Stimulated activated naive B cell treated with anti-CD40 and anti-IgM and Interleukin-4, amounts not matched to agents 10 μg/mL and 1 μg/mL and 100 μg/mL, for 72 hours (primary cell): ENCODE results near the gene PTPRE.

ENCODE experiments used
- ATAC-seq, 2 donors: fragments of 150-1000 bp; cut with Tn5 transposase; replicated peaks; 2 replicates each; pipeline ENCODE4 v1.10.0; 2021; ENCODE audit warnings: moderate library complexity in 1 of 2
- DNase-seq: peaks from one replicate; pipeline ENCODE4 v3.0.0; 2021
- H3K27ac Mint-ChIP-seq: one replicate; pipeline ENCODE4 v1.8.0; 2022; ENCODE audit warnings: mild to moderate bottlenecking, mixed read lengths
- H3K27me3 Mint-ChIP-seq, 2 donors: one replicate each; pipeline ENCODE4 v1.8.0; 2022; ENCODE audit warnings: mixed read lengths in 2 of 2
- H3K36me3 Mint-ChIP-seq, 2 donors: one replicate each; pipeline ENCODE4 v1.8.0; 2022; ENCODE audit warnings: mixed read lengths in 2 of 2, mild to moderate bottlenecking in 1 of 2
- H3K4me1 Mint-ChIP-seq, 2 donors: one replicate each; pipeline ENCODE4 v1.8.0; 2022; ENCODE audit warnings: mixed read lengths in 2 of 2, mild to moderate bottlenecking in 1 of 2
- H3K4me3 Mint-ChIP-seq, 2 donors: one replicate each; pipeline ENCODE4 v1.8.0; 2022; ENCODE audit warnings: mild to moderate bottlenecking in 2 of 2, mixed read lengths in 2 of 2, moderate library complexity in 1 of 2
- H3K9me3 Mint-ChIP-seq, 2 donors: one replicate each; pipeline ENCODE4 v1.8.0; 2022; ENCODE audit warnings: mixed read lengths in 2 of 2, mild to moderate bottlenecking in 1 of 2

The PTPRE gene

GRCh38 chr10:128055061-128055868 lies 148.4 kb downstream of the PTPRE start:
- ATAC-seq = no peak
- H3K4me3 Mint-ChIP-seq = no peak overlapping the region
- H3K36me3 Mint-ChIP-seq = peaks cover 65 to 71% of the 10 kb centered on the region in 2 donors
- no peak overlapping the region for H3K27ac Mint-ChIP-seq
- peaks cover 25 to 50% of the 10 kb centered on the region in 2 donors for H3K4me1 Mint-ChIP-seq
- no peaks in the 10 kb centered on the region for H3K9me3 Mint-ChIP-seq
- no peak for DNase-seq
- no peaks in the 10 kb centered on the region for H3K27me3 Mint-ChIP-seq

GRCh38 chr10:128056303-128057050 lies 149.6 kb downstream of the PTPRE start:
- no peak for DNase-seq
- H3K27ac Mint-ChIP-seq = no peak overlapping the region

GRCh38 chr10:128058106-128058749 lies 151.3 kb downstream of the PTPRE start:
- Mint-ChIP-seq H3K4me3 (no peak overlapping the region), H3K27me3 (no peaks in the 10 kb centered on the region), H3K27ac (no peak overlapping the region), H3K9me3 (no peaks in the 10 kb centered on the region), H3K4me1 (peaks cover 34 to 55% of the 10 kb centered on the region in 2 donors), H3K36me3 (peaks cover 55 to 65% of the 10 kb centered on the region in 2 donors)
- ATAC-seq = no peak
- DNase-seq = no peak

More at GRCh38 chr10:128056303-128057050, 149.6 kb downstream of the PTPRE start:
- peaks cover 62 to 74% of the 10 kb centered on the region in 2 donors for H3K36me3 Mint-ChIP-seq
- no peak for ATAC-seq
- H3K9me3 Mint-ChIP-seq = no peaks in the 10 kb centered on the region
- peaks cover 21 to 47% of the 10 kb centered on the region in 2 donors for H3K4me1 Mint-ChIP-seq
- no peaks in the 10 kb centered on the region for H3K27me3 Mint-ChIP-seq
- no peak overlapping the region for H3K4me3 Mint-ChIP-seq

- DNase-seq (no peak), ATAC-seq (no peak)
- Mint-ChIP-seq H3K36me3 (peaks cover 55 to 67% of the 10 kb centered on the region in 2 donors), H3K9me3 (no peaks in the 10 kb centered on the region), H3K27ac (no peak overlapping the region), H3K27me3 (no peaks in the 10 kb centered on the region), H3K4me3 (no peak overlapping the region), H3K4me1 (peaks cover 39 to 60% of the 10 kb centered on the region in 2 donors)
Measured at GRCh38 chr10:128058750-128059134, 151.8 kb downstream of the PTPRE start.

GRCh38 chr10:128059266-128059981 lies 152.5 kb downstream of the PTPRE start:
- DNase-seq = no peak
- H3K27me3 Mint-ChIP-seq = no peaks in the 10 kb centered on the region
- no peaks in the 10 kb centered on the region for H3K9me3 Mint-ChIP-seq
- peaks cover 44 to 67% of the 10 kb centered on the region in 2 donors for H3K4me1 Mint-ChIP-seq
- no peak overlapping the region for H3K27ac Mint-ChIP-seq
- no peak for ATAC-seq
- H3K4me3 Mint-ChIP-seq = no peak overlapping the region
- H3K36me3 Mint-ChIP-seq = peaks cover 55 to 63% of the 10 kb centered on the region in 2 donors

GRCh38 chr10:128059982-128060293 lies 153.0 kb downstream of the PTPRE start:
- DNase-seq (no peak), ATAC-seq (no peak)
- no peaks in the 10 kb centered on the region for H3K27me3 Mint-ChIP-seq
- peaks cover 52 to 61% of the 10 kb centered on the region in 2 donors for H3K36me3 Mint-ChIP-seq
- H3K9me3 Mint-ChIP-seq = no peaks in the 10 kb centered on the region
- no peak overlapping the region for H3K4me3 Mint-ChIP-seq
- peaks cover 47 to 70% of the 10 kb centered on the region in 2 donors for H3K4me1 Mint-ChIP-seq
- H3K27ac Mint-ChIP-seq = no peak overlapping the region

GRCh38 chr10:128060341-128061250 lies 153.7 kb downstream of the PTPRE start:
- DNase-seq (no peak), ATAC-seq (no peak)
- Mint-ChIP-seq H3K27ac (no peak overlapping the region), H3K4me3 (no peak overlapping the region), H3K36me3 (peaks cover 52 to 60% of the 10 kb centered on the region in 2 donors), H3K4me1 (peaks cover 54 to 74% of the 10 kb centered on the region in 2 donors), H3K27me3 (no peaks in the 10 kb centered on the region), H3K9me3 (no peaks in the 10 kb centered on the region)

- Mint-ChIP-seq H3K36me3 (peaks cover 52 to 60% of the 10 kb centered on the region in 2 donors), H3K27me3 (no peaks in the 10 kb centered on the region), H3K27ac (peak overlapping the region; percentile 27), H3K4me1 (peaks cover 62 to 85% of the 10 kb centered on the region in 2 donors), H3K9me3 (no peaks in the 10 kb centered on the region), H3K4me3 (peak overlapping the region; percentile 19 to 40)
- DNase-seq (no peak), ATAC-seq (no peak)
Measured at GRCh38 chr10:128061306-128062300, 154.7 kb downstream of the PTPRE start.

GRCh38 chr10:128062331-128062880 lies 155.5 kb downstream of the PTPRE start:
- Mint-ChIP-seq H3K4me1 (peaks cover 69 to 92% of the 10 kb centered on the region in 2 donors), H3K27me3 (no peaks in the 10 kb centered on the region), H3K36me3 (peaks cover 52 to 64% of the 10 kb centered on the region in 2 donors), H3K27ac (peak overlapping the region; percentile 94), H3K4me3 (peak overlapping the region; percentile 19 to 75), H3K9me3 (no peaks in the 10 kb centered on the region)
- ATAC-seq (no peak), DNase-seq (no peak)

- Mint-ChIP-seq H3K9me3 (no peaks in the 10 kb centered on the region), H3K4me3 (peak overlapping the region; percentile 6 to 75), H3K27ac (peak overlapping the region; percentile 94), H3K36me3 (peaks cover 50 to 64% of the 10 kb centered on the region in 2 donors), H3K27me3 (no peaks in the 10 kb centered on the region), H3K4me1 (peaks cover 68 to 87% of the 10 kb centered on the region in 2 donors)
- DNase-seq = peak; percentile 80
- ATAC-seq = peak; percentile 44 to 47
Measured at GRCh38 chr10:128062881-128063563, 156.1 kb downstream of the PTPRE start.

- ATAC-seq = peak; percentile 30 to 38
Measured at GRCh38 chr10:128063736-128064107, 156.8 kb downstream of the PTPRE start.

More at GRCh38 chr10:128063736-128064107, 156.8 kb downstream of the PTPRE start:
- Mint-ChIP-seq H3K27me3 (no peaks in the 10 kb centered on the region), H3K36me3 (peaks cover 50 to 62% of the 10 kb centered on the region in 2 donors), H3K27ac (peak overlapping the region; percentile 94), H3K4me1 (peaks cover 67 to 87% of the 10 kb centered on the region in 2 donors), H3K9me3 (no peaks in the 10 kb centered on the region), H3K4me3 (peak overlapping the region; percentile 6 to 75)
- peak; percentile 63 for DNase-seq
